SH-SY5Y (cell line): ENCODE measurements around the gene UNC5CL.

Source experiments
- GATA2 ChIP-seq: IDR thresholded peaks from 2 replicates; pipeline ENCODE4 v1.6.1; 2011; ENCODE audit warnings: mild to moderate bottlenecking, low read depth, low read length
- GATA3 ChIP-seq: IDR thresholded peaks from 2 replicates; pipeline ENCODE4 v1.6.1; 2011; ENCODE audit warnings: low read depth, mild to moderate bottlenecking, low read length, moderate library complexity

The UNC5CL gene

DNA sequence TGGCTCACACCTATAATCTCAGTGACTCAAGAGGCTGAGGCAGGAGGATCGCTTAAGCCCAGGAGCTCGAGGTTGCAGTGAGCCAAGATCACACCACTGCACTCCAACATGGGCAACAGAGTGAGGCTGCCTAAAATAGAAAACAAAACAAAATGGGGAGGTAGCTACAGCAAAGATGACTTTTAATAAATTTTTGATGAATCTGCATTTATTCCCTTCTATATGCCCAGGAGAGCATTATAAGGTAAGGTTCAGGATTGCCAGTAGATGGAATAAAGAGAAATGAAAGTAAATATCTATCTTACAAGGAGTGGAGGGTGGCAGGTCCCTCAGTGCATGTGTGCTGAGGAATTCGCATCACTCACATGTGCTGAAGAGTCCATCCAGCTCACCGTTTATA is 24.2 kb downstream of the UNC5CL start:
- TF ChIP-seq GATA2 = no peak
- no peak for TF ChIP-seq GATA3

DNA sequence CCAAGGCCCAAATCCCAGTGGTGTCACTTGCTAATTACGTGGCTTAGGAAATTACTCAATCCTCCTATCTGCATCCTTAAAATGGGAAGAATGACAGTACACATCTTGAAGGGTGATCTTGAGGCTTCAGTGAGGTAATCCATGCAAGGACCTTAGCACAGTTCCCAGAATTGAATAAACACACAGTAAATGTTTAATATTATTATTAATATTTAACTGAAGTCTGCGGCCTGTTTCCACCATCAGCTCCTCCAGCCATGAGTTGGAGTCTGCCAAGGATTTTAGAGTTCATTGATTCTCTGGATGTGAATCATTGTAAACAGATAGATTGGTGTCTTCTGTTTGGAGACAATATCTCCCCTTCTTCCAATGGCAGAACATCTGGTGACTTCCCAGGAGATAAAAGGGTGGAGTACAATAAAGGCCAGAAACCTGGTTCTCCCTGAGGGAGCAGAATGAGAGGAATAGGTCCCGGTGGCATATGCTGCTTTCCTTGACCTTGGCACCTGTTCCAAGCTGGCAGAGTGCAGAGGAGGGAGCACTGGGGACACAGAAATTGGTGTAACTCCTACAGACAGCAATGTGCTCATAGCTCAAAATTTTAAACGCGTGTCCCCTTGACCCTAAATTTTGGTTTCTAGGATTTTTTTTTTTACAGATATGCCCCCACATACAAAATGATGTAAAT is 25.4 kb downstream of the UNC5CL start:
- TF ChIP-seq GATA2 = no peak
- no peak for TF ChIP-seq GATA3

GRCh38 chr6:41011673-41012072 is 27.3 kb downstream of the UNC5CL start:
- no peak for TF ChIP-seq GATA2
- no peak for TF ChIP-seq GATA3

DNA sequence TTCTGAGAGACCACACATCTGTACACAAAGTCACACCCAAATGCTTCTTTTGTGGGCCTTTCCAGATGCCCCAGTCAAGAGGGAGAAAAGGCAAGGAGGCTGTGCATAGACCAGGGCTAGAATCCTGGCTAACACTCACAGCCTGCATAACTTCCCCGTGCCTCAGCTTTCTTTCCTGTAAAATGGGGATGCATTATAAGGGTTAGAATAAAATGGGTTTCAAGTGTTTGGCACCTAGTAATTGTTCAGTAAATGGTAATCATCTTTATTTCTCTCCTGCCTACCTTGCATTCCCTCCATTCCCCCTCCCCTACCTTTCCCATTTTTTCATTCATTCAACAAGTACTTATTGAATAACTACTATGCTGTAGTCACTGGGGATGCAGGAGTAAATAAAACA is 29.4 kb downstream of the UNC5CL start:
- TF ChIP-seq GATA2 (no peak), GATA3 (no peak)

- no peak for TF ChIP-seq GATA3
- no peak for TF ChIP-seq GATA2
Observed at GRCh38 chr6:41008011-41008410, 31.0 kb downstream of the UNC5CL start.

GRCh38 chr6:41002168-41002567 is 36.9 kb downstream of the UNC5CL start:
- no peak for TF ChIP-seq GATA2
- TF ChIP-seq GATA3 = no peak

- TF ChIP-seq GATA2 = no peak
- TF ChIP-seq GATA3 = no peak
Observed at GRCh38 chr6:41000248-41000647, 38.8 kb downstream of the UNC5CL start.

DNA sequence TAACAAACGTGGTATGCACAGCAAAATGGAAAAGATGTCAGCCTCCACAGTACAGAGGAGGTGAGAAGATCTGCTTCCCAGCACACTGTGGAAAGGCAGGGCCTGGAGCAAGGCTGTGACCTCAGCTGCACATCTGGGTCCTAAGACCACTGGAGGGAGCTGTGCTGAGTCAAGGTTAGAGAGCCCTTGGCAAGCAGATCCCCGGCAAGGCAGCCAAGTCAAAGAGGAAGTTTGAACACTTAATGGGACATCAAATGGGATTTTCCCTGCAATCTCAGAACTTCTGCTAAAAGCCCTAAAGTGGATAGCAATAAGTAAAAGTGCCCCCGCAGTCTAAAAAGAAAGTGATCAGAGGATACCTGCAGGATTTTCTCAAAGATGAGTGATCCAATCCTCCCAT is 39.5 kb downstream of the UNC5CL start:
- TF ChIP-seq GATA3 = no peak
- TF ChIP-seq GATA2 = no peak

GRCh38 chr6:40998661-40999060 is 40.4 kb downstream of the UNC5CL start:
- TF ChIP-seq GATA3 (no peak), GATA2 (no peak)

GRCh38 chr6:40997234-40997957 is 41.6 kb downstream of the UNC5CL start:
- TF ChIP-seq GATA2 (no peak), GATA3 (no peak)

GRCh38 chr6:40996591-40997233 is 42.3 kb downstream of the UNC5CL start:
- TF ChIP-seq GATA3 (no peak), GATA2 (no peak)

DNA sequence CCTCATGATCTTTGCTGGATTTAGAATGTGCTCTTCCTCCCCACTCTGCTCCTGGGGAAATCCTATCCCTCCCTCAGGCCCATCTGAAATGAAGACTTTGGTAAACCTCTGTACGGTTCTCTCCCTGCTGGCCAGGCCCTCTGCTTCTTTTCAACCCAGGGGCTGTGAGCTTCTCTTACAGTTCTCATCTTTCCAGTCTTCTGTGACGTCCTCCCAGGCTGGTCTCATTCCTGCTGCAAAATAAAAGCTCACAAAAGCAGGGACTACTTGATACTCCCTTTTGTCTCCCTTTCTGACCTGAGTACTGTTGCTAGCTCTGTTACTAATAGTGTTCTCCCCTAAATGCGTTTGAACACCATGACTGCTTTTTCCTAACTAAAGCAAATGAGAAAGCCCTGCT is 46.3 kb downstream of the UNC5CL start:
- TF ChIP-seq GATA3 (no peak), GATA2 (no peak)

- TF ChIP-seq GATA2 (no peak), GATA3 (no peak)
Observed at GRCh38 chr6:40990301-40990700, 48.7 kb downstream of the UNC5CL start.

DNA sequence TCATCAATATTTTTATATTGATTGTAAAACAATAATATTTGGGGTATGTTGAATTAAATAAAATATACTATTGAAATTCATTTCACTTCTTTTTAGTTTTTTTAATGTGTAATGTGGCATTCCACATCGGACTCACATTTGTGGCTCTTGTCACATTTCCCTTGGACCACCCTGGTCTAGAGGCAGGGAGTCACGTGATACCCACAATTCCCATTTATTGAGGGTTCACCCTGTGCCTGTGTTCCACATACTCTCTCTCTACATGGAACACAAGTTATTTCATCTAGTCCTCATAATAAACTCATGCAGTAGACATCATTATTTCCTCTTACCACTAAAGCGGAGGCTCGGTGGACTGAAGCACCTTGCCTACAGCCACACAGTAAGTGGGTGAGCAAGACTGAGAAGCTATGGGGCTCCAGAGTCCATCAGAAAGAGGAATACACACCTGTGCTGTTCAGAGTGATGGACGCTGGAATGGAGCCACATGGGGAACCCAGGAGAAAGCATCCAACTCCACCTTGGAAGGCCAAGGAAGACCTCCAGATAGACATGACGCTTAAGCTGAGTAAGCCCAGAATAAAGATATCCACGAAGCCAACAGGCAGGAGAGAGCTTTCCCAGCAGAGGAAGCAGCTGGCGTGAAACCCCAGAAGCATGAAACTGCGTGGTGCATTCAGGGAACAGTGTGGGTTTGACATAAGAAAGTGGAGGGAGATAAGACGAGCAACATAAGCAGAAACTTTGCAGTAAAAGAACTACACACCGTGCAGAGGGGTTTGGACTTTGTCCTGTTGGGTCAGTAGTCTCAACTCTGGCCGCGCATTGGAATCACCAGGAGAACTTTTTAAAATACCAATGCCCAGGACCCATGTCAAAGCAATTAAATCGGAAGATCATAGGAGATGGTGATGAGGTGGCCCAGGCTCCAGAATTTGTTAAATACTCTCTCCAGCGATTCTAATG is 49.5 kb downstream of the UNC5CL start:
- TF ChIP-seq GATA3 (no peak), GATA2 (no peak)
